ENCODE measurements around the gene MESD.

MESD gene

GRCh38 chr15:80915472-80915871 is 74.1 kb downstream of the MESD start:
- in situ Hi-C loops (cut with HindIII; ENCODE audit: low sequenced_read_pairs): no loop called here

GRCh38 chr15:80913541-80913940 is 76.1 kb downstream of the MESD start:
- in situ Hi-C loops (cut with HindIII; ENCODE audit: low sequenced_read_pairs): no loop called here

GRCh38 chr15:80912673-80913072 is 76.9 kb downstream of the MESD start:
- in situ Hi-C loops (cut with HindIII; ENCODE audit: low sequenced_read_pairs): no loop called here

GRCh38 chr15:80911821-80912220 is 77.8 kb downstream of the MESD start:
- in situ Hi-C loops (cut with HindIII; ENCODE audit: low sequenced_read_pairs): no loop called here

GRCh38 chr15:80906159-80906766 is 83.4 kb downstream of the MESD start:
- in situ Hi-C loops (cut with HindIII; ENCODE audit: low sequenced_read_pairs): no loop called here

GRCh38 chr15:80904998-80905397 is 84.6 kb downstream of the MESD start:
- in situ Hi-C loops (cut with HindIII; ENCODE audit: low sequenced_read_pairs): no loop called here

GRCh38 chr15:80902298-80902801 is 87.3 kb downstream of the MESD start:
- in situ Hi-C loops (cut with HindIII; ENCODE audit: low sequenced_read_pairs): no loop called here

- in situ Hi-C loops (cut with HindIII; ENCODE audit: low sequenced_read_pairs): no loop called here
Measured at GRCh38 chr15:80898040-80898439, 91.6 kb downstream of the MESD start.
